ENCODE measurements around the gene FUNDC2. TPM values are rescaled to one million over a fixed set of nuclear protein-coding genes. Genes with fewer than 3 reads are reported as not detected.

The FUNDC2 gene
- total and polyA plus RNA-seq, 2 donors (not counting 3 experiments of a cell fraction or from before 2014, with no cell fraction given): 53.3 to 65.6 TPM

GRCh38 chrX:155094468-155095061 is 67.9 kb downstream of the FUNDC2 start:
- Histone ChIP-seq H3K4me1 (ENCODE audit: control insufficient read depth, extremely low read depth, insufficient read depth, low read length) (no peaks in the 10 kb centered on the region), H3K9ac (replicated peaks; ENCODE audit: extremely low read depth, insufficient read depth, low read length) (no peak overlapping the region), H3K9me1 (replicated peaks; ENCODE audit: control insufficient read depth, extremely low read depth, insufficient read depth, low read length) (no peaks in the 10 kb centered on the region), H3K4me2 (ENCODE audit: insufficient read depth, low read length) (no peak overlapping the region), H2AFZ (ENCODE audit: low read depth, low read length) (no peak overlapping the region), H3K27ac (ENCODE audit: insufficient read depth, low read depth, low read length) (no peak overlapping the region), H3K79me2 (ENCODE audit: control insufficient read depth, insufficient read depth, low read length) (no peaks in the 10 kb centered on the region), H3K36me3 (ENCODE audit: control insufficient read depth in 2 of 2, extremely low read depth in 1 of 2, insufficient read depth in 2 of 2, low read length in 2 of 2) (no peaks in the 10 kb centered on the region), H3K4me3 (replicated peaks in 1 of 3; ENCODE audit: insufficient read depth in 1 of 3, low read depth in 1 of 3, low read length in 3 of 3) (no peak overlapping the region), H4K20me1 (replicated peaks; ENCODE audit: control insufficient read depth, extremely low read depth, insufficient read depth, low read length) (no peaks in the 10 kb centered on the region), H3K9me3 (replicated peaks; ENCODE audit: control insufficient read depth, insufficient read depth, low read length) (no peaks in the 10 kb centered on the region), H3K27me3 (ENCODE audit: control insufficient read depth in 2 of 2, insufficient read depth in 2 of 2, low read length in 2 of 2) (no peaks in the 10 kb centered on the region)
- POLR2A ChIA-PET: no interaction called here
- dilution Hi-C loops (cut with MboI; ENCODE audit: extremely low pct_ligation_motif_present, low sequenced_read_pairs) (no loop called here), intact Hi-C loops (cut with micrococcal nuclease) (loop anchor here (1.0 to 10.0 kb wide), 2 partner anchors 120 to 726 kb away; partner anchors contain the start of gene VBP1)
- no peak for FAIRE-seq
- CTCF ChIA-PET: interaction anchor here (0.6 to 1.8 kb wide), 6 partner anchors 10 to 122 kb away, joined by 3 to 7 read pairs (median 3); partner anchors contain the start of genes BRCC3 and VBP1
- TF ChIP-seq EZH2 (IDR thresholded peaks at IDR 0.05; ENCODE audit: borderline replicate concordance, low read depth, low read length, severe bottlenecking) (no peak), GATA2 (IDR thresholded peaks at IDR 0.05; ENCODE audit: insufficient read depth, insufficient read length, low read depth, low read length) (no peak)
- TF ChIP-seq, protein P1, sequence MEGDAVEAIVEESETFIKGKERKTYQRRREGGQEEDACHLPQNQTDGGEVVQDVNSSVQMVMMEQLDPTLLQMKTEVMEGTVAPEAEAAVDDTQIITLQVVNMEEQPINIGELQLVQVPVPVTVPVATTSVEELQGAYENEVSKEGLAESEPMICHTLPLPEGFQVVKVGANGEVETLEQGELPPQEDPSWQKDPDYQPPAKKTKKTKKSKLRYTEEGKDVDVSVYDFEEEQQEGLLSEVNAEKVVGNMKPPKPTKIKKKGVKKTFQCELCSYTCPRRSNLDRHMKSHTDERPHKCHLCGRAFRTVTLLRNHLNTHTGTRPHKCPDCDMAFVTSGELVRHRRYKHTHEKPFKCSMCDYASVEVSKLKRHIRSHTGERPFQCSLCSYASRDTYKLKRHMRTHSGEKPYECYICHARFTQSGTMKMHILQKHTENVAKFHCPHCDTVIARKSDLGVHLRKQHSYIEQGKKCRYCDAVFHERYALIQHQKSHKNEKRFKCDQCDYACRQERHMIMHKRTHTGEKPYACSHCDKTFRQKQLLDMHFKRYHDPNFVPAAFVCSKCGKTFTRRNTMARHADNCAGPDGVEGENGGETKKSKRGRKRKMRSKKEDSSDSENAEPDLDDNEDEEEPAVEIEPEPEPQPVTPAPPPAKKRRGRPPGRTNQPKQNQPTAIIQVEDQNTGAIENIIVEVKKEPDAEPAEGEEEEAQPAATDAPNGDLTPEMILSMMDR (IDR thresholded peaks at IDR 0.05; ENCODE audit: extremely low read depth in 1 of 2, insufficient read depth in 1 of 2, low read depth in 1 of 2, low read length in 2 of 2): peak; percentile 42 to 49
- no TSS peak for BruUV-seq (replicated peaks)
- peak; percentile 27 for DNase-seq (ENCODE audit: low read depth, low spot score)

DNA sequence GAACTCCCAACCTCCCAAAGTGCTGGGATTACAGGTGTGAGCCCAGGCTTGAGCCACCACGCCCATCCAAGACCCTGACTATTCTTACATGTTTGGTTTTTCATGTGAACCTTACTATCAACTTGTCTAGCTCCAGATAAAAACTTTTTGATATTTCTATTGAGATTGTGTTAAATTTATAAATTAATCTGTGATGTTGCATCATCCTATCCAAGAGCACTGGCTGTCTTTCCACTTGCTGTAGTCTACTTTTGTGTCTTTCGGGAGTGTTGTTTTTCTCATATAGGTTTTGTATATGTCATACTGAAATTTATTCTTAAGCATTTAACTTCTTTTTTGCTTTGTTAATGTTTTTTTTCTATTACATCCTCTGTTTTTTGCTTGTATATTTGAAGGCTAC is 79.3 kb downstream of the FUNDC2 start:
- Histone ChIP-seq H3K9me3 (replicated peaks; ENCODE audit: control insufficient read depth, insufficient read depth, low read length) (no peaks in the 10 kb centered on the region), H3K79me2 (ENCODE audit: control insufficient read depth, insufficient read depth, low read length) (no peaks in the 10 kb centered on the region), H3K36me3 (ENCODE audit: control insufficient read depth in 2 of 2, extremely low read depth in 1 of 2, insufficient read depth in 2 of 2, low read length in 2 of 2) (peaks cover 0 to 2% of the 10 kb centered on the region in 2 experiments), H3K27ac (ENCODE audit: insufficient read depth, low read depth, low read length) (no peak overlapping the region), H4K20me1 (replicated peaks; ENCODE audit: control insufficient read depth, extremely low read depth, insufficient read depth, low read length) (no peaks in the 10 kb centered on the region), H3K4me3 (replicated peaks in 1 of 3; ENCODE audit: insufficient read depth in 1 of 3, low read depth in 1 of 3, low read length in 3 of 3) (no peak overlapping the region), H2AFZ (ENCODE audit: low read depth, low read length) (no peak overlapping the region), H3K9ac (replicated peaks; ENCODE audit: extremely low read depth, insufficient read depth, low read length) (no peak overlapping the region), H3K27me3 (ENCODE audit: control insufficient read depth in 2 of 2, insufficient read depth in 2 of 2, low read length in 2 of 2) (no peaks in the 10 kb centered on the region), H3K4me2 (ENCODE audit: insufficient read depth, low read length) (no peak overlapping the region), H3K9me1 (replicated peaks; ENCODE audit: control insufficient read depth, extremely low read depth, insufficient read depth, low read length) (no peaks in the 10 kb centered on the region), H3K4me1 (ENCODE audit: control insufficient read depth, extremely low read depth, insufficient read depth, low read length) (no peaks in the 10 kb centered on the region)
- BruUV-seq (replicated peaks): no TSS peak
- TF ChIP-seq POLR2AphosphoS5 (IDR thresholded peaks at IDR 0.05; ENCODE audit: insufficient read depth, low read depth, low read length): no peak
- TF ChIP-seq, protein P1 (IDR thresholded peaks at IDR 0.05; ENCODE audit: extremely low read depth in 1 of 2, insufficient read depth in 1 of 2, low read depth in 1 of 2, low read length in 2 of 2): no peak
- TF ChIP-seq, protein P2, sequence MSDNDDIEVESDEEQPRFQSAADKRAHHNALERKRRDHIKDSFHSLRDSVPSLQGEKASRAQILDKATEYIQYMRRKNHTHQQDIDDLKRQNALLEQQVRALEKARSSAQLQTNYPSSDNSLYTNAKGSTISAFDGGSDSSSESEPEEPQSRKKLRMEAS (IDR thresholded peaks at IDR 0.05; ENCODE audit: insufficient read depth, insufficient read length): no peak
- no peak for TF ChIP-seq EZH2 (IDR thresholded peaks at IDR 0.05; ENCODE audit: borderline replicate concordance, low read depth, low read length, severe bottlenecking)
- TF ChIP-seq FOS (IDR thresholded peaks at IDR 0.05; ENCODE audit: borderline replicate concordance, insufficient read depth, low read length): no peak
- no peak for TF ChIP-seq JUN (IDR thresholded peaks at IDR 0.05; ENCODE audit: borderline replicate concordance, insufficient read depth, insufficient read length, low read depth)
- TF ChIP-seq MYC (IDR thresholded peaks at IDR 0.05; ENCODE audit: low read depth, low read length): no peak
- TF ChIP-seq POLR2A (IDR thresholded peaks at IDR 0.05; ENCODE audit: low read depth, low read length): no peak
- TF ChIP-seq GATA2 (IDR thresholded peaks at IDR 0.05; ENCODE audit: insufficient read depth, insufficient read length, low read depth, low read length): no peak
- intact Hi-C loops (cut with micrococcal nuclease): no loop called here
- dilution Hi-C loops (cut with MboI; ENCODE audit: extremely low pct_ligation_motif_present, low sequenced_read_pairs): no loop called here
- DNase-seq (ENCODE audit: low read depth, low spot score): no peak
- FAIRE-seq: no peak
- ChIA-PET CTCF (no interaction called here), POLR2A (no interaction called here)

All from endothelial cell of umbilical vein (primary cell).